Heart right ventricle (tissue), 16 donors: ENCODE results near the gene OR51G1. TPM values are rescaled to one million over a fixed set of nuclear protein-coding genes. Genes with fewer than 3 reads are reported as not detected.

Experiments used
- ATAC-seq, 8 donors: fragments of 200-7000 bp; cut with Tn5 transposase; one replicate each; pipeline ENCODE4 v1.9.1; 2020; ENCODE audit warnings: mild to moderate bottlenecking in 8 of 8, moderate library complexity in 8 of 8, moderate number of reproducible peaks in 1 of 8
- DNase-seq, 2 donors: peaks; one replicate each; pipeline ENCODE4 v3.0.0-alpha.2; 2020
- H3K27ac ChIP-seq, 10 donors: fragments of 200-600 bp; sonication (generic) in 2 of 10; one replicate each; pipeline versions ENCODE4 v1.5.0 to v1.8.0; 2020 to 2022; ENCODE audit warnings: mild to moderate bottlenecking in 3 of 10
- H3K27me3 ChIP-seq, 7 donors: fragments of 200-600 bp; one replicate each; pipeline ENCODE4 v1.8.0; 2021 to 2022; ENCODE audit warnings: mild to moderate bottlenecking in 2 of 7
- H3K36me3 ChIP-seq, 9 donors: fragments of 200-600 bp; sonication (generic) in 1 of 9; one replicate each; pipeline versions ENCODE4 v1.5.0 to v1.8.0; 2020 to 2022; ENCODE audit warnings: mild to moderate bottlenecking in 2 of 9
- H3K4me1 ChIP-seq, 9 donors: fragments of 200-600 bp; sonication (generic) in 1 of 9; one replicate each; pipeline versions ENCODE4 v1.5.0 to v1.8.0; 2020 to 2022; ENCODE audit warnings: mild to moderate bottlenecking in 4 of 9
- H3K4me3 ChIP-seq, 10 donors: fragments of 200-600 bp; sonication (generic) in 2 of 10; one replicate each; pipeline versions ENCODE4 v1.5.0 to v1.8.0; 2020 to 2022; ENCODE audit warnings: mild to moderate bottlenecking in 7 of 10, moderate library complexity in 2 of 10
- H3K9me3 ChIP-seq, 11 donors: fragments of 200-600 bp in 10 of 11; sonication (generic) in 2 of 11; one replicate each; pipeline versions ENCODE4 v1.5.0 to v1.8.0; 2013 to 2022; ENCODE audit warnings: mild to moderate bottlenecking in 2 of 11, control low read depth in 1 of 11, moderate library complexity in 1 of 11
- WGBS, 2 donors: extraction: QIAGEN DNeasy Blood & Tissue Kit; methylation state at CpG; one replicate each; pipeline ENCODE4 v1.1.7; 2013; ENCODE audit warnings: inconsistent platforms in 1 of 2; 5-methylcytosine and 5-hydroxymethylcytosine counted together
- intact Hi-C, 10 donors: fragments of 100-400 bp; cut with DNase I; formaldehyde crosslinking; loops; one replicate each; pipeline versions ENCODE4 v1.11.1 to v1.14.2; 2022
- polyA plus RNA-seq, 2 donors: library from polyadenylated mRNA; stranded (reverse); fragments of 200-250 nt; gene quantifications; one replicate each; pipeline ENCODE4 v1.2.3, GENCODE V29; 2013
- total RNA-seq, 10 donors: library from RNA; stranded (reverse); fragmentation: NEBNext Ultra II Directional in 3 of 10; extraction: Animal tissue kit (Norgen Biotek cat#: 25700) in 3 of 10; gene quantifications; one replicate each; pipeline versions ENCODE4 v1.2.1 to v1.2.4, GENCODE V29; 2021 to 2023
- TF ChIP-seq, protein P1 (sequence below), 9 donors: fragments of 200-600 bp; sonication (generic) in 2 of 9; IDR thresholded peaks; one replicate each; pipeline versions ENCODE4 v1.5.0 to v1.8.0; 2021 to 2022; ENCODE audit warnings: antibody characterized with exemption in 9 of 9, mild to moderate bottlenecking in 5 of 9, moderate library complexity in 1 of 9
- donor health status: Arrhythmogenic right ventricular cardiomyopathy.
- donor health status: ischemic (EF 13 %, LVEDD 7.1; RV severe dilation, severe dysfunction).
- donor health status: healthy with polysubstance abuse.
- donor health status: DM: no; HTN: yes; CAD: no.
- donor health status: DM: no; HTN: no; CAD: no.
- donor health status: ischemic (EF 25% LVEDD 6.9; RV normal size, moderate dysfunction).
- donor health status: ischemic (EF 25% LVEDD 5.7; RV mildly dilated, moderate dysfunction).
- donor health status: healthy.
- donor health status: DM: yes; HTN: yes; CAD: no.
- donor health status: Ischemic cardiomyopathy.
- donor health status: ischemic (EF 35%, LVEDD 5.7; RV mildly dilated, moderate dysfunction).
- donor health status: nonischemic (EF 11% LVEDD 7.7; RV severe dilation, severe dysfunction).
- donor health status: DM: yes; HTN: yes; CAD: no.
- donor health status: PGD.
- donor health status: ischemic (EF 29% LVEDD 5.4; RV normal size, mild dysfunction).
- donor health status: nonischemic (EF 23%, LVEDD 6.1; RV moderate dilation, normal function).

Gene OR51G1
- total and polyA plus RNA-seq, 12 donors: not detected

- TF ChIP-seq, protein P1, sequence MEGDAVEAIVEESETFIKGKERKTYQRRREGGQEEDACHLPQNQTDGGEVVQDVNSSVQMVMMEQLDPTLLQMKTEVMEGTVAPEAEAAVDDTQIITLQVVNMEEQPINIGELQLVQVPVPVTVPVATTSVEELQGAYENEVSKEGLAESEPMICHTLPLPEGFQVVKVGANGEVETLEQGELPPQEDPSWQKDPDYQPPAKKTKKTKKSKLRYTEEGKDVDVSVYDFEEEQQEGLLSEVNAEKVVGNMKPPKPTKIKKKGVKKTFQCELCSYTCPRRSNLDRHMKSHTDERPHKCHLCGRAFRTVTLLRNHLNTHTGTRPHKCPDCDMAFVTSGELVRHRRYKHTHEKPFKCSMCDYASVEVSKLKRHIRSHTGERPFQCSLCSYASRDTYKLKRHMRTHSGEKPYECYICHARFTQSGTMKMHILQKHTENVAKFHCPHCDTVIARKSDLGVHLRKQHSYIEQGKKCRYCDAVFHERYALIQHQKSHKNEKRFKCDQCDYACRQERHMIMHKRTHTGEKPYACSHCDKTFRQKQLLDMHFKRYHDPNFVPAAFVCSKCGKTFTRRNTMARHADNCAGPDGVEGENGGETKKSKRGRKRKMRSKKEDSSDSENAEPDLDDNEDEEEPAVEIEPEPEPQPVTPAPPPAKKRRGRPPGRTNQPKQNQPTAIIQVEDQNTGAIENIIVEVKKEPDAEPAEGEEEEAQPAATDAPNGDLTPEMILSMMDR (IDR thresholded peaks at IDR 0.05): no peak
- Histone ChIP-seq H3K36me3 (no peaks in the 10 kb centered on the region), H3K4me1 (no peaks in the 10 kb centered on the region), H3K27me3 (no peaks in the 10 kb centered on the region), H3K27ac (no peak overlapping the region), H3K4me3 (no peak overlapping the region), H3K9me3 (no peaks in the 10 kb centered on the region)
- ATAC-seq (no peak), DNase-seq (no peak)
- 78 to 87% methylated on average over 3 of the region's 3 CpGs for WGBS, 2 donors
- intact Hi-C loops: no loop called here
Measured at GRCh38 chr11:4886186-4886585, 38.0 kb downstream of the OR51G1 start.

DNA sequence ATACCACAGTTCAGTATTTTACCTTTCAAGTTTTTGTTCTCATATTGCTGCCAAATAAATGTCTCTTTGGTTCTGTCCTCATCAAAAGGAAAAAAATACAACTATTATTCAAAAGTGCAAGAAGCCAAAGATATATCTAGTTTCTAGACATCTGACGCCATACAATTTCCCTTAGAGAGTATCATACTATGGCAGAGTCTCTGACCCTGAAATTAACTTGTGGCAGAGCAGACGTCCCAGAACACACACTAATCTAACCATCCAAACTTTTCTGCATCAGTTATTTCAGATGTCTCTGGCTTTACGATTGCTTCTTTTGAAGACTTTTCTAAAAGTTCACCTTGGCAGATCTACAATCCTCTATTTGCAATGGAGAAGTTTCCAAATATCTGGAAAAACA is 39.8 kb downstream of the OR51G1 start:
- Histone ChIP-seq H3K27me3 (no peaks in the 10 kb centered on the region), H3K9me3 (no peaks in the 10 kb centered on the region), H3K36me3 (no peaks in the 10 kb centered on the region), H3K4me1 (no peaks in the 10 kb centered on the region), H3K27ac (no peak overlapping the region), H3K4me3 (no peak overlapping the region)
- WGBS, 2 donors: 65 to 77% methylated on average over 3 of the region's 3 CpGs
- TF ChIP-seq, protein P1 (IDR thresholded peaks at IDR 0.05): no peak
- DNase-seq (no peak), ATAC-seq (no peak)
- intact Hi-C loops: no loop called here

DNA sequence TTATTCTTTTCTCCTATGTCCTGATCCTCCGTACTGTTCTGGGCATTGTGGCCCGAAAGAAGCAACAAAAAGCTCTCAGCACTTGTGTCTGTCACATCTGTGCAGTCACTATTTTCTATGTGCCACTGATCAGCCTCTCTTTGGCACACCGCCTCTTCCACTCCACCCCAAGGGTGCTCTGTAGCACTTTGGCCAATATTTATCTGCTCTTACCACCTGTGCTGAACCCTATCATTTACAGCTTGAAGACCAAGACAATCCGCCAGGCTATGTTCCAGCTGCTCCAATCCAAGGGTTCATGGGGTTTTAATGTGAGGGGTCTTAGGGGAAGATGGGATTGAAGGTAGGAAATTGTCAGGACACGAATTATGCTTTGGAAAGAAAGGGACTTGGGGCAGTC is 41.6 kb downstream of the OR51G1 start:
- DNase-seq (no peak), ATAC-seq (no peak)
- intact Hi-C loops: no loop called here
- H3K9me3 ChIP-seq: no peaks in the 10 kb centered on the region
- TF ChIP-seq, protein P1 (IDR thresholded peaks at IDR 0.05): no peak
- H3K27me3 ChIP-seq: no peaks in the 10 kb centered on the region
- no peaks in the 10 kb centered on the region for H3K4me1 ChIP-seq
- H3K36me3 ChIP-seq: no peaks in the 10 kb centered on the region
- 83 to 87% methylated on average over 5 of the region's 5 CpGs for WGBS, 2 donors
- no peak overlapping the region for H3K27ac ChIP-seq
- H3K4me3 ChIP-seq: no peak overlapping the region

- TF ChIP-seq, protein P1 (IDR thresholded peaks at IDR 0.05): no peak
- WGBS, 2 donors: 62 to 70% methylated on average over 8 of the region's 8 CpGs
- intact Hi-C loops: no loop called here
- DNase-seq (no peak), ATAC-seq (no peak)
- no peaks in the 10 kb centered on the region for H3K36me3 ChIP-seq
- no peaks in the 10 kb centered on the region for H3K4me1 ChIP-seq
- no peak within 1 kb of the TSS for H3K4me3 ChIP-seq
- H3K27ac ChIP-seq: no peak within 1 kb of the TSS
- H3K9me3 ChIP-seq: no peaks in the 10 kb centered on the region
- H3K27me3 ChIP-seq: no peaks in the 10 kb centered on the region
Measured at GRCh38 chr11:4881860-4882500, 42.2 kb downstream of the OR51G1 start, which contains the start of gene OR51T1. TSS of gene OR51T1 (plus strand) at chr11:4881900. CDS start at chr11:4881900, 0 bp downstream.
